ENCODE results near the gene KLRK1. TPM values are rescaled to one million over a fixed set of nuclear protein-coding genes. Genes with fewer than 3 reads are reported as not detected.

The KLRK1 gene
- total and polyA plus RNA-seq, 4 donors: 0.98 to 4.0 (median 1.4) TPM

DNA sequence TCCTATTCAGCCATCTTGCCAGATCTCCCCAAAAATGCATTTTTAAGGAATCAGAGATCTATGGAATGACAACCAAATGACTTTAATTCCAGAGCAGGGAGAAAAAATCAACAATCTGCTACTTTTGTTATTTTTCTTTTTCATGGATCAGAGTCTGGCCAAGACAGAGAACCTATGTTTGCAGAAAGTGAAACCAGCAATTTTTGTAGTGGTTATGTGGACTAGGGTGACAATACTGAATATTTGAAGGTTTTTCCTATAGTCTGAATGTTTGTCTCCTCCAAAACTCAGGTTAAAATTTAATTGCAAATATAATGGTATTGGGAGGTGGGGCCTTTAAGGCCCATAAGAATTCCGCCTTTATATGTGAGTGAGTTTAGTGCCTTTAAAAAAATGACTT is 30.9 kb downstream of the KLRK1 start:
- DNase-seq (ENCODE audit: low spot score): no peak
- H3K9ac ChIP-seq (ENCODE audit: low read depth in 1 of 2, low read length in 2 of 2): no peak overlapping the region
- TF ChIP-seq, protein P1, sequence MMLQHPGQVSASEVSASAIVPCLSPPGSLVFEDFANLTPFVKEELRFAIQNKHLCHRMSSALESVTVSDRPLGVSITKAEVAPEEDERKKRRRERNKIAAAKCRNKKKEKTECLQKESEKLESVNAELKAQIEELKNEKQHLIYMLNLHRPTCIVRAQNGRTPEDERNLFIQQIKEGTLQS (IDR thresholded peaks at IDR 0.05): no peak
- no peak for TF ChIP-seq NR2F2 (IDR thresholded peaks at IDR 0.05)
- no peak overlapping the region for H3K4me3 ChIP-seq (ENCODE audit: low read depth in 1 of 3, low read length in 3 of 3)
- no peak overlapping the region for H3K27ac ChIP-seq (ENCODE audit: low read depth in 1 of 2, low read length in 2 of 2)
- H3K4me1 ChIP-seq (ENCODE audit: control insufficient read depth in 4 of 4, insufficient read depth in 4 of 4, low read length in 3 of 4): peaks cover 0 to 8% (median 1%) of the 10 kb centered on the region in 4 donors
- H3K27me3 ChIP-seq (ENCODE audit: control insufficient read depth in 4 of 4, insufficient read depth in 4 of 4, low read length in 3 of 4): peaks cover 0 to 4% (median 0%) of the 10 kb centered on the region in 4 donors
- 95% methylated on average over 1 of the region's 1 CpG for WGBS
- no peaks in the 10 kb centered on the region for H3K36me3 ChIP-seq (ENCODE audit: control insufficient read depth in 4 of 4, insufficient read depth in 3 of 4, low read depth in 1 of 4, low read length in 3 of 4)
- H3K9me3 ChIP-seq (ENCODE audit: control insufficient read depth in 4 of 4, low read length in 3 of 4): no peaks in the 10 kb centered on the region

GRCh38 chr12:10358131-10358530 is 31.7 kb downstream of the KLRK1 start:
- no peak for DNase-seq (ENCODE audit: low spot score)
- H3K36me3 ChIP-seq (ENCODE audit: control insufficient read depth in 4 of 4, insufficient read depth in 3 of 4, low read depth in 1 of 4, low read length in 3 of 4): no peaks in the 10 kb centered on the region
- H3K9me3 ChIP-seq (ENCODE audit: control insufficient read depth in 4 of 4, low read length in 3 of 4): no peaks in the 10 kb centered on the region
- TF ChIP-seq, protein P2, sequence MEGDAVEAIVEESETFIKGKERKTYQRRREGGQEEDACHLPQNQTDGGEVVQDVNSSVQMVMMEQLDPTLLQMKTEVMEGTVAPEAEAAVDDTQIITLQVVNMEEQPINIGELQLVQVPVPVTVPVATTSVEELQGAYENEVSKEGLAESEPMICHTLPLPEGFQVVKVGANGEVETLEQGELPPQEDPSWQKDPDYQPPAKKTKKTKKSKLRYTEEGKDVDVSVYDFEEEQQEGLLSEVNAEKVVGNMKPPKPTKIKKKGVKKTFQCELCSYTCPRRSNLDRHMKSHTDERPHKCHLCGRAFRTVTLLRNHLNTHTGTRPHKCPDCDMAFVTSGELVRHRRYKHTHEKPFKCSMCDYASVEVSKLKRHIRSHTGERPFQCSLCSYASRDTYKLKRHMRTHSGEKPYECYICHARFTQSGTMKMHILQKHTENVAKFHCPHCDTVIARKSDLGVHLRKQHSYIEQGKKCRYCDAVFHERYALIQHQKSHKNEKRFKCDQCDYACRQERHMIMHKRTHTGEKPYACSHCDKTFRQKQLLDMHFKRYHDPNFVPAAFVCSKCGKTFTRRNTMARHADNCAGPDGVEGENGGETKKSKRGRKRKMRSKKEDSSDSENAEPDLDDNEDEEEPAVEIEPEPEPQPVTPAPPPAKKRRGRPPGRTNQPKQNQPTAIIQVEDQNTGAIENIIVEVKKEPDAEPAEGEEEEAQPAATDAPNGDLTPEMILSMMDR (IDR thresholded peaks at IDR 0.05; ENCODE audit: low read depth, low read length, missing input control): no peak
- no peak for TF ChIP-seq SP1 (IDR thresholded peaks at IDR 0.05)
- no peak for TF ChIP-seq RAD21 (IDR thresholded peaks at IDR 0.05)
- TF ChIP-seq, protein P3, sequence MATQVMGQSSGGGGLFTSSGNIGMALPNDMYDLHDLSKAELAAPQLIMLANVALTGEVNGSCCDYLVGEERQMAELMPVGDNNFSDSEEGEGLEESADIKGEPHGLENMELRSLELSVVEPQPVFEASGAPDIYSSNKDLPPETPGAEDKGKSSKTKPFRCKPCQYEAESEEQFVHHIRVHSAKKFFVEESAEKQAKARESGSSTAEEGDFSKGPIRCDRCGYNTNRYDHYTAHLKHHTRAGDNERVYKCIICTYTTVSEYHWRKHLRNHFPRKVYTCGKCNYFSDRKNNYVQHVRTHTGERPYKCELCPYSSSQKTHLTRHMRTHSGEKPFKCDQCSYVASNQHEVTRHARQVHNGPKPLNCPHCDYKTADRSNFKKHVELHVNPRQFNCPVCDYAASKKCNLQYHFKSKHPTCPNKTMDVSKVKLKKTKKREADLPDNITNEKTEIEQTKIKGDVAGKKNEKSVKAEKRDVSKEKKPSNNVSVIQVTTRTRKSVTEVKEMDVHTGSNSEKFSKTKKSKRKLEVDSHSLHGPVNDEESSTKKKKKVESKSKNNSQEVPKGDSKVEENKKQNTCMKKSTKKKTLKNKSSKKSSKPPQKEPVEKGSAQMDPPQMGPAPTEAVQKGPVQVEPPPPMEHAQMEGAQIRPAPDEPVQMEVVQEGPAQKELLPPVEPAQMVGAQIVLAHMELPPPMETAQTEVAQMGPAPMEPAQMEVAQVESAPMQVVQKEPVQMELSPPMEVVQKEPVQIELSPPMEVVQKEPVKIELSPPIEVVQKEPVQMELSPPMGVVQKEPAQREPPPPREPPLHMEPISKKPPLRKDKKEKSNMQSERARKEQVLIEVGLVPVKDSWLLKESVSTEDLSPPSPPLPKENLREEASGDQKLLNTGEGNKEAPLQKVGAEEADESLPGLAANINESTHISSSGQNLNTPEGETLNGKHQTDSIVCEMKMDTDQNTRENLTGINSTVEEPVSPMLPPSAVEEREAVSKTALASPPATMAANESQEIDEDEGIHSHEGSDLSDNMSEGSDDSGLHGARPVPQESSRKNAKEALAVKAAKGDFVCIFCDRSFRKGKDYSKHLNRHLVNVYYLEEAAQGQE (IDR thresholded peaks at IDR 0.05): no peak
- TF ChIP-seq JUND (IDR thresholded peaks at IDR 0.05): no peak
- no peak for TF ChIP-seq EGR1 (IDR thresholded peaks at IDR 0.05; ENCODE audit: low read depth in 2 of 2)
- TF ChIP-seq, protein P4, sequence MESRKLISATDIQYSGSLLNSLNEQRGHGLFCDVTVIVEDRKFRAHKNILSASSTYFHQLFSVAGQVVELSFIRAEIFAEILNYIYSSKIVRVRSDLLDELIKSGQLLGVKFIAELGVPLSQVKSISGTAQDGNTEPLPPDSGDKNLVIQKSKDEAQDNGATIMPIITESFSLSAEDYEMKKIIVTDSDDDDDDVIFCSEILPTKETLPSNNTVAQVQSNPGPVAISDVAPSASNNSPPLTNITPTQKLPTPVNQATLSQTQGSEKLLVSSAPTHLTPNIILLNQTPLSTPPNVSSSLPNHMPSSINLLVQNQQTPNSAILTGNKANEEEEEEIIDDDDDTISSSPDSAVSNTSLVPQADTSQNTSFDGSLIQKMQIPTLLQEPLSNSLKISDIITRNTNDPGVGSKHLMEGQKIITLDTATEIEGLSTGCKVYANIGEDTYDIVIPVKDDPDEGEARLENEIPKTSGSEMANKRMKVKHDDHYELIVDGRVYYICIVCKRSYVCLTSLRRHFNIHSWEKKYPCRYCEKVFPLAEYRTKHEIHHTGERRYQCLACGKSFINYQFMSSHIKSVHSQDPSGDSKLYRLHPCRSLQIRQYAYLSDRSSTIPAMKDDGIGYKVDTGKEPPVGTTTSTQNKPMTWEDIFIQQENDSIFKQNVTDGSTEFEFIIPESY (IDR thresholded peaks at IDR 0.05): no peak
- TF ChIP-seq, protein P1 (IDR thresholded peaks at IDR 0.05): no peak
- TF ChIP-seq, protein P5, sequence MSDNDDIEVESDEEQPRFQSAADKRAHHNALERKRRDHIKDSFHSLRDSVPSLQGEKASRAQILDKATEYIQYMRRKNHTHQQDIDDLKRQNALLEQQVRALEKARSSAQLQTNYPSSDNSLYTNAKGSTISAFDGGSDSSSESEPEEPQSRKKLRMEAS (IDR thresholded peaks at IDR 0.05): no peak
- WGBS: 77% methylated on average over 5 of the region's 5 CpGs
- H3K9ac ChIP-seq (ENCODE audit: low read depth in 1 of 2, low read length in 2 of 2): no peak overlapping the region
- no peak overlapping the region for H3K27ac ChIP-seq (ENCODE audit: low read depth in 1 of 2, low read length in 2 of 2)
- H3K4me1 ChIP-seq (ENCODE audit: control insufficient read depth in 4 of 4, insufficient read depth in 4 of 4, low read length in 3 of 4): peaks cover 0 to under 1% (median 0%) of the 10 kb centered on the region in 4 donors
- no peak overlapping the region for H3K4me3 ChIP-seq (ENCODE audit: low read depth in 1 of 3, low read length in 3 of 3)
- peaks cover 0 to 4% (median 0%) of the 10 kb centered on the region in 4 donors for H3K27me3 ChIP-seq (ENCODE audit: control insufficient read depth in 4 of 4, insufficient read depth in 4 of 4, low read length in 3 of 4)
